HG02885 (cell line): Measurements from ENCODE around the gene STK25.
"Not testable (repeated sequence)": the region's sequence is repeated elsewhere in the genome, so short reads cannot be mapped to it uniquely, and the experiment has no call there.

ENCODE experiments used
- ATAC-seq: cut with Tn5 transposase; IDR thresholded peaks from one replicate; pipeline ENCODE4 v1.9.1; 2021; ENCODE audit warnings: mild to moderate bottlenecking; ENCODE audit not compliant: unreplicated experiment, poor library complexity

STK25 gene

DNA sequence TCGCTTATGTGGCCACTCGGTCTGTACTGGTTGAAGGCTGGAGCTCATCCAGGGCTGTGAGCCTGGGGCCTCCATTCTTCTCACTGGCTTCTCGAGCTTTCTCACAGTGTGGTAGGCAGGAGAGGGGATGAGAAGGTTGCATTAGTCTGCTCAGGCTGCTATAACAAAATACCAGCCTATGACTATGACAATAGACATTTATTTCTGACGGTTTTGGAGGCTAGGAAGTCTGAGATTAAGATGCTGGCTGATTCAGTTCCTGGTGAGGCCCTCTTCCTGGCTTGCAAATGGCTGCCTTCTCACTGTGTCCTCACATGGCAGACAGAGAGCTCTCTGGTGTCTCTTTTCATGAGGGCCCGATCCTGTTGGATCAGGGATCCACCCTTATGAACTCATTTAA lies 6.2 kb upstream of the STK25 start:
- ATAC-seq, result no peak

DNA sequence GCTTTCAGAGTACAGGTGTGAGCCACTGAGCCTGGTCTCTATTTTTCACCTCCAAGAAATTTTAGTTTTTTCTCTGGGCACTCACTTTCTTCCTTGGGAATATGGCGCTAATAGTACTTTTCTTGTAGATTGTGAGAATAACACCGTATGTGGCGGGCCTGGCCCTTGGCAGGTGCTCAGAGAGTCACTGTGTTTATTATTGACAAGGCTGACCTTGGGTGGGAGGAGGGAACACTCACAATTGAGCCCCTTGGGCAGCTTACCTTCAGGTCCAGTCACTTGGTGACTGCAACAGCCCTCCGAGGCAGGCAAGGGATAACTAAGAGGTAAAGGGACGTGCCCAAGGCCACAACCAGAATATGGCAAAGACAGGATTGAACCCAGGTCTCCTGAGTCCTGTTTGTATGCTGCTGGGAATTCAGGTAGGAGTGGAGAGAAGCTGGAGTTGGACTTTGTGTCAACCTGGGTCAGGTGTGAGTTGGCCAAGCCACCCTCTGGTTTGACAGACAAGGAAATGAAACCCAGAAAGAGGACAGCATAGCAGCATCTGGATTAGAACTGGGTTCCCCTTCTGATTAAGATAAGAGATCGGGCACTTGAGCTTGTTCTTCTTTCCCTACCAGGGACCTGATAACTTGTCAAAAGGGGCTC lies 2.8 kb upstream of the STK25 start:
- ATAC-seq, result no peak

DNA sequence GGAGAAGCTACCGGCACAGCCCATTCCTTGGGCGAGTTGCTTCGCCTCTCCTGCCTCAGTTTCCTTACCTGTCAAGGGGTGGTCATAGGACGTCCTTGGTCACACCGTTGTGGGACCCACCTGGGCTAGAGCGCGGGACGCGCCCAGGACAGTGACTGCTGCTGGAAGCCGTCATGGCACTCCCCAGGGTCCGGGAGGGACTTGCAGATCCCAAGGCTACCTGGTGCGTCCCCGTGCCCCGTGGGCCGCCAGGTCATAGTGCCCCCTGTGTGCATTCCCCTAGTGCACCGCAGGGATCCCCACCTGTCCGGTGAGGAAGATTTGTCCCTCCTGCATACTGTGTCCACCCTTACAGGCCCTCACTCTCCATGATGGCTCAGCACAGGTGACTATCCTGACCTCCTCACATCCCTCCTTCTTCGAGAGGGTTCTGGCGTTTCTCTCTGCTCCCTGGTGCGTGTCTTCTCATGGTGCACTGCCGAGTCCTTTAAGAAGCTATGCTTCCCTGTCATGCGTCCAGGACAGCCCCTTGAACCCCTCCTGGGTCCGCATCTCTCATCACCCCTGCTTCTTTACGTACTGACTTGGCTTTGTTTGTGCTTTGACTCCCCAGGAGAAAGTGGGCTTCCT lies 886 bp upstream of the STK25 start:
- no peak for ATAC-seq

DNA sequence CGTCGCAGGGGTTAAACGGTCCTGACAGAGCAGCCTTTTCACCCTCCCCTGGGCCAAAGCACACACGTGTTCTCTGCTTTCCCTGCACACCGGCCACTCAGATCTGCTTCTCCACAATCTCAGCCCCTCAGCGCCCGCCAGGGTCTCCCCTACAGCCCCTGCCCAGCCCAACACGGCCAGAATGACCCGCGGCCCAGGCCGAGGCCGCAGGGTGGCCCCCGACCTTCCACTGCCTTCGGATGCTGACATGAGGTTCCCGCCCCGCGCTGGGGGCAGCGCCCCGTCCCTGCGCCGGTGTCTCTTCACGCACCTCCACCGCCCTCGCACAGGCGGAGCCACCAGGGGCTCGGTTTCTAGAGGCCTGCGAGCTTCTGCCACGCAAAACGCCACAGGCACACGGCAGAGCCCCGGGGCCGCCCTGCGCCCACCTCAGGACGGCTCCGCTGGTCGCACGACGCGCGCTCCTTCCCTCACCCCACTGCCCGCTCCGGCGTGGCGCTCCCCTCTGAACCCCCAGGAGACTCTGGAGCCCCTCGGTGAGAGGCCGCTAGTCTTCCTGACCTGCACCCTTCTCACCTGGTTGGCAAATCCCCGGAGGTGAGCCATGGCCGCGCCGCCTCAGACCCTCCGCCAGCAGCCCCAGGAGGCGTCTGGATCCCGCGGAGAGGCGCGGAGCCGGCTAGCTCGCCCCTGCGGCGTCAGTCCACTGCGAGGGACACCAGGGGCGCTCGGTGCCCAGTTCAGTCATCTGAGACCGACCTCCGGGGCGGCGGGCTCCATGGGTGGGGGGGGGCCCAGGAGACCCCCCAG lies 749 bp downstream of the STK25 start:
- no peak for ATAC-seq

DNA sequence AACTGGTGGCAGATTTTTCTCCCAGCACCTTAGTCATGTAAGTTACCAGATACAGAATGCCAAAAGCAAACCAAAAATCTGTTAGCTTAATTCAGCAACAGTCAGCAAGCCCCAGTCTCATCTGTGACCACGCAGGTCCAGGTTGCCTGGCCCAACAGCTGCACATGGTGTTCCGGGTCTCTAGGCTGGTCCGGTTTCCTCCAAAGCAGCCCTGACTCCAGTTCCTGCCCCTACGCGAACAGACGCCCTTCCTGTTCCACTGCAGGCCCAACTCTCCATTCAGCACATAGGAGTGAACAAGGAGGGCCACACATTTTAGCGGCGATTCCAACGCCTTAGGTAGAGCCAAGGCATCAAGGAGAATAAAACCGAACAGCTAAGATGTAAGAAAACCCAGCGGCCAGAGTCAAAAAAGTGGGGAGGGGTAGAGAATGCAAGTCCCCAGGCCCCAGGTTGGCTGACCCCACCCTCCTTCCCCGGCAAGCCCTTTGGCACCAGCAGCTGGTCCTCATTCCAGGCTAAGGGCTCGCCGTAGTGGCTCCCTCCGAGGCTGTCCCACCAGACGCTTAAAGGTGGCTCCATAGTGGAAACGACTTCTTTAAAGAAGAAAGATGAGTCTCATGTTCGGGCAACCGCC lies 1.5 kb downstream of the STK25 start:
- ATAC-seq, result no peak

DNA sequence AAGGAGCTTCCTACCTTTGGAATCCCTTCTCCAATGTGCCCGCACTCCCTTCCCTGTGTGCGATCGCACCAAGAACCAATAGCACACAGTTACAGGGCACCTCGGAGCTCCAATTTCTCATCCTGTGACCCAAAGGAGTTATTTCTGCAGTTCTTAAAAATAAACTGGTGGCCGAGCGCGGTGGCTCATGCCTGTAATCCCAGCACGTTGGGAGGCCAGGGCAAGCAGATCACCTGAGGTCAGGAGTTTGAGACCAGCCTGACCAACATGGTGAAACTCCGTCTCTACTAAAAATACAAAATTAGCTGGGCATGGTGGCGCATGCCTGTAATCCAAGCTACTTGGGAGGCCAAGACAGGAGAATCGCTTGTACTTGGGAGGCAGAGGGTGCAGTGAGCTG lies 2.1 kb downstream of the STK25 start:
- ATAC-seq, result not testable (repeated sequence)

DNA sequence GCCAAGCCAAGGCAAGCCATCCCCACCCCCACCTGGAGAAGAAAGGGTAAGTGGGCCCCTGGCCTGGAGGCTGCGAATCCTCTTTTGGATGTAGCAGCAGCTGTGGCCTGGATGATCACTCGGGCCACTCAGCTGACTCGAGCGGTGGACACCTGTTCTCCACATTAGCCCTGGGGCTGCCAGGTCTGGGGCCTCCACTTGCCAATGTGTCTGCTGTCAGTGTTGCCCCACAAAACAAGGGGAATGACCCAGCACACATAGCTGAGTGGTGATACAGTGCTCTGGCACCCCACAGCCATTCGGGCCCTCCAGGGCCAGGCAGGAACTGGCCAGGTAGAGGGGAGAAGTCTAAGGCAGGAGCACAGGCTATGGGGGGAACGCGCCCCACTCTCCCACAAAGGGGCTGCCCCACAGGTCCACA lies 2.6 kb downstream of the STK25 start:
- no peak for ATAC-seq

DNA sequence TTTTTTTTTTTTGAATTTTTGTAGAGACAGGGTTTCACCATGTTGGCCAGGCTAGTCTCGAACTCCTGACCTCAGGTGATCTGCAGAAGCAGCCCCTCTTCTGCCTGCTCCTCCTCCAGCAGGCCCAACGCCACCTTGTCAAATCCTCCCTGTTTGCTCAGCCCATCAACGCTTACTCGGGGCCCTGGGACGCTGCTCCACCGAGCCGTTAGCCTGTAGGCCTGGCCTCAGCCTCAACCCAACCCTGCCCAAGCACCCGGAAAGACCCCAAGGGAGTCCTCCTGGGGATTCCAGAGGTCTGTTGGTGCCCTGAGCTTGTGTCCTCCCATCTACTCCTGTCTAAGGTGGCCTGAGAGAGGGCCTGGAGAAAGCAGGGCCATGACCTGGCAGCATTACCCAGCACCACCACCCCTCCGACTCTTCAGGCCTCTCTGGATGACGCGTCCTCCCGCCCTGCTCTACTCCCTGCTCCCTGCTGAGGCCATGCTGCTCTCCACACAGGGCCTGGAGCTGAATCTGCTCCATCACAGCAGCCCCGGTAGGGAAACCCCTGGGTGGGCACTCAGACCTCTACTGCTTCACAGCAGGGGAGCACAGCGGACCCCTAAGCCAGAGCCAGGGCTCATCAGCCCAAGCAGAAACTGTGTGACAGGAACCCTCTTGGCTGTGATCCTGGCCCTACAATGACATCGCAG lies 3.2 kb downstream of the STK25 start:
- ATAC-seq, result no peak

DNA sequence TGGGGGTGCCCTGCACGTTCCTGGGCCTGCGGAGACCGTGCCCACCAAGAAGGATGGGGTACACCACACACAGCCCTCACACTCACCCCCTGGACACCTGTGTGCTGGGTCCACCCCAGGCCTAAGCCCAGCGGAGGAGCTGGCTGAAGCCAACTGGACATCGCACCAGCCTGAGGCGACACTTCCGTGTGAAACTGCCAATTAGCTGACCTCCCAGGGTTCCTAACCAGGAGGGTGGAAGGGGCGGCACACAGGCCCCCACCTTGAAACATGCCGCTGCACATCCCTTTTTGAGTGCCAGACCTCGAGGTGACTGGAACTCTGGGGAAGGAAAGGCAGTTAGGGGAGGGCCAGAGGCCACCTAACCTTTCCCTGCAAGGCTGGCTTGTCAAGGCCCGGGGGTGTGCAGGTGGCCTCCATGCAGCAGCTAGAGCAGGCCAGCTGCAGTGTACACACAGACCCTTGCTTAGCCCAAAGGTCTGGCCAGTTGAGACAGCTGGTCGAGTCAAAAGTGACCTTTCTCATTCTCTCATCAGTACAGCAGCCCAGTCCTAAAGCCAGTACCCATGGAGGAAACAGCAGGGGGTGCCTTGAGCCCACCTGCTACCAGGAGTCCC lies 4.5 kb downstream of the STK25 start:
- ATAC-seq, result no peak

DNA sequence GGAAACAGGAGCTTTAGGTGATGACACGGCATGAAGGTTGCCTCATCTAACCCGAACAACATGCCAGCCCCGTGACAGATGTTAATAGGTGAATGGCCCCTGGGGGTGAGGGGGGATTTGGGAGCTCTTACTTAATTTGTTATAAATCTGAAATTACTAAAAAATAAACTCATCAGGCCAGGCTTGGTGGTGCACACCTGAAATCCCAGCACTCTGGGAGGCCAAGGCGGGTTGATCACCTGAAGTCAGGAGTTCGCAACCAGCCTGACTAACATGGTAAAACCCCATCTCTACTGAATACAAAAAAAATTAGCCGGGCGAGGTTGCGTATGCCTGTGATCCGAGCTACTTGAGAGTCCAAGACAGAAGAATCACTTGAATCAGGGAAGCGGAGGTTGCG lies 6.1 kb downstream of the STK25 start:
- no peak for ATAC-seq

DNA sequence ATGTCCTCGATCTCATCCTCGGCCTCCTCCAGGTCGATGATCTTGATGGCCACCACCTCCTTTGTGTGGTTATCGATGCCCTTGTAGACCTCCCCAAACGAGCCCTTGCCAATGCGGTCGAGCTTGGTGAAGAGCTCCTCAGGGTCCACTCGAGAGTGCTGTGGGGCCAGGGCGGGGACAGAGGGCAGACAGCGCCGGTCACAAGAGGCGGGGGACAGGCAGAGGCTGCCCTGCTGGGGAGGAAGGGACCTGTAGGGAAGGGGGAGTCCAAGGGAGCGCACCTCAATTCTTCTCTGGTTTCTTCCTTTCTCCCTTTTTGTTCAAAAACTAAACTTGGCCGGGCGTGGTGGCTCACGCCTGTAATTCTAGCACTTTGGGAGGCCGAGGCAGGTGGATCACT lies 6.8 kb downstream of the STK25 start:
- no peak for ATAC-seq

DNA sequence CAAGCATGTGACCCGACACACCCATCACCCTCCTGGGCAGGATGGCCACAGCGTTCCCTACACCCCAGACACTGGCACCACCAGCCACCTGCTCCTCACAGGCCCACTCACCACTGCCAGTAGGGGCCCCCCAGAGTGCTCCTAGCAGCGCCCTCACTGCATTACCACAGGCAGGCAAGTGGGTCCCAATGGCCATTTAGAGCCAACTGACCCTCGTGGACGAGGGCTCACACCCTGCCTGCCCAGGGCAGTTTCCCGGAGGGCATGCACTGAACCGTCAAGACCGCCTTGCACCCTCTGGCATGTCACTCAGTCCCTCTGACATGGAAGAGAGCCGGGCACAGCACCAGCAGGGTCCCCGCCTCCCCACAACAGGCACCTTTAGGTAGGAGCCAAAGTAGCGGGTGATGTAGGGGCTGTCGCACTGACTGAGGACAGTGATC lies 7.3 kb downstream of the STK25 start:
- no peak for ATAC-seq

DNA sequence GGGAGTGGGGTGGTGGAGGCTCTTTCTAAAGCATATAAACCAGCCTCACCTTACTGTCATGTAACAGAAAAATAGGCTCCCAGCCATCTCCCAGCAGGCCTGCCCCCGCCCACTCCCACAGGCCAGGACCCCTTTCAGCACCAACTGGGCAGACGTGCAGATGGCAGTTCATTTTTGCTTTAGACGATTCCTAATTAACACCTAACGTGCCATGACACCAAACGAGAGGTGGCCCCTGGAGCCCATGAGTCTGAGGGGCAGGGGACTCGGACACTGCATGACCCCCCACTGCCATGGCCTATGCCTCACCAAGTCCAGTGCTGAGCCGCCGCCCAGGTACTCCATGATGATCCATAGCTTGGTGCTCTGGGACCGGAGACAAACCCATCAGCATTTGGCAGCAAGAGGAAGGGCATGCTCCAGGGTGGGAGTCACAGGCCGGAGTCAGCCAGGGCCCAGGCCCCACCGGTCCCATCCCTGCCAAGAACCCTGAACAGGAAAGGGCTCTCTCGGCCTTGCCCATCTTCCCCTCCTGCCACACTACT lies 7.9 kb downstream of the STK25 start:
- no peak for ATAC-seq

DNA sequence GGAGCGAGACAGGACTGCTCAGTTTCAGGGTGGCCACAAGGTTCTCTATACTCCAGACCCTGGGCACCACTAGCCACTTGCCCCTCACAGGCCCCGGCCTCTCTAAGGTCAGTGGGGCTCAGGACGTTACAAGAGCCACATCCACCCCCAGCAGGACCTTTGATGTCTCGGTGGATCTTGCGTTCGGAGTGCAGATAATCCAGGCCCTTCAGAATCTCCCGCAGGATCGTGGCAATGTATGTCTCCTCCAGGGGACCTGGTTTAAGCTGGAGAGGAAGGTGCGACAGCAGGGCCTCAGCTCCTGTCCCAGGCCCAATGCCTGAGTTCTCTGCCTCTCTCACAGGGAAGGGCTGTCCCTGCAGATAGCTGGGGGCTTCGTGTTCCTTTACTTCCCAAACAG lies 8.4 kb downstream of the STK25 start:
- ATAC-seq, result no peak

DNA sequence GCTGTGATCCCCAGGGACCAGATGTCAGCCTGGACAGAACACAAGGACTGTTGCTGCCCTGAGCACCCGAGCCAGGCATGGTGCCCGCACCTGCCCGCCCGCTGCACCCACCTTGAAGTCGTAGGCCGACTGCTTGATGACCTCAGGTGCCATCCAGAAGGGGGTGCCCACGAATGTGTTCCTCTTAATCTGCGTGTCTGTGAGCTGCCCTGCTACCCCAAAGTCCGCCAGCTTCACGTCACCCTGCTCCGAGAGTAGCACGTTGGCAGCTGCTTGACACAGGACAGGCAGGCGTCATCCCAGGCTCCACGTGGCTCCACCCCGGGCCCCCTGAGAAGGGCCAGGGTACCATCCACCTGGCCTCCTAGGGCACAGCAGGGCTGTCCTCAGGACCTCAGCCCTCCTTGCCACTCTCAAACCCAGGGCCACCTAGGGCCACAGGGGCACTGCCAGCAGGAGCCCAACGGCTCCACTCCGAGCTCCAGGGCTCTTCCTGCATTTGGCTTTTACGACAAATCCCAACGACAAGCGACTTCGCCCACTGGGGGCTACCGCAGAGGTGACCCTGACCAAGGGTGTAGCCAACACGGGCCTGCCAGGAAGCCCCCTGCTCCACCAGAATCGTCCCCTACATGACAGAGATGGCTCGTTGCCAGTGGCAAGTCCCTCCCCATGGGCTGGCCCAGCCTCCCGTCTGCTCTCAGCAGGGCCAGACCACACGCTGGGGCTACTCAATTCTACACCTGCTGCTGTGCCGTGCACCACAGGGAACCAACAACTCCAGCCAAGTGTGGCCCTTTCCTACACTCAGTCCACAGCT lies 9.0 kb downstream of the STK25 start:
- no peak for ATAC-seq

DNA sequence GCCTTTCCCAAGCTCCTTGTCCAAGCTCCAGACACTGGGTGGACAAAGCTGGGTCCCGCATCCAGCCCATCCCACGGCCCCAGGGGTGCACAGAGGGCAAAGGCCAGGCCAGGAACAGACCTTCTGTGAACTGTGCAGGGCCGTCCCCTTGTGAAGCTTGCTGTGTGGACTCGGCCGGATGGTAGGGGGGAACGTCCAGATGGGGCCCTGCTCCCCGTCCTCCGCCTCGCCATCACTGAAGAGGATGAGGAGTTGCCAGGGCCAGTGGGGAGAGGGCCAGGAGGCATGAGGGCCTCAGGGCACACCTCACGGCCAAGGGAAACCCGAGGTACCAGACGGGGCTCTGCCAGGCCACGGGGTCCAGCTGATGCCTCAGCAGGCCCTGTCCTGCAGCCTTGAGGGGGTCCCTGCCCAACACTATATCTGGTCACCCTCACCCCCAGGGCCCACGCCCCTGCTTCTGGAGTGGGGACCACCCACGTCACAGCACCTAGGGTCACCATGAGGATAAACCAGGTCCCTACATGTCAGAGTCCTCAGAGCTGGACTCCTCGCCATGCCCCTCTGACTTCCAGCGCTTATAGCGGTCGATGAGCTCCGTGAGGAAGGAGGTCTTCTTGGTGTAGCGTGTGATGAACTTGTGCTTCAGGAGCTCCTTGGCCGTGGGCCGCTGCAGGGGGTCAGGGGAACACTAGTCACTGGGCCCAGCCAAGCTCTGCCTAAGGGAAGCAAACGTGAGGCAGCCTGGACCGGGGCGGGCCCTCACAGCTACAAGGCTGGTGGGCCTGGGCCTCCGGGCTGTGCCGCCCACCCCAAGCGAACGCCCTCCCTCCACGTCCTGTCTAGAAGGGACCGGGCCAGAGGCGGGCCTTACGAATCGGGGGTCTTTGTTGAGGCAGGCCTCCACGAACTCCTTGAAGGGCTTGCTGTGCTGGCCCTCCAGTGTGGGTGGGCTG lies 10.0 kb downstream of the STK25 start:
- no peak for ATAC-seq

DNA sequence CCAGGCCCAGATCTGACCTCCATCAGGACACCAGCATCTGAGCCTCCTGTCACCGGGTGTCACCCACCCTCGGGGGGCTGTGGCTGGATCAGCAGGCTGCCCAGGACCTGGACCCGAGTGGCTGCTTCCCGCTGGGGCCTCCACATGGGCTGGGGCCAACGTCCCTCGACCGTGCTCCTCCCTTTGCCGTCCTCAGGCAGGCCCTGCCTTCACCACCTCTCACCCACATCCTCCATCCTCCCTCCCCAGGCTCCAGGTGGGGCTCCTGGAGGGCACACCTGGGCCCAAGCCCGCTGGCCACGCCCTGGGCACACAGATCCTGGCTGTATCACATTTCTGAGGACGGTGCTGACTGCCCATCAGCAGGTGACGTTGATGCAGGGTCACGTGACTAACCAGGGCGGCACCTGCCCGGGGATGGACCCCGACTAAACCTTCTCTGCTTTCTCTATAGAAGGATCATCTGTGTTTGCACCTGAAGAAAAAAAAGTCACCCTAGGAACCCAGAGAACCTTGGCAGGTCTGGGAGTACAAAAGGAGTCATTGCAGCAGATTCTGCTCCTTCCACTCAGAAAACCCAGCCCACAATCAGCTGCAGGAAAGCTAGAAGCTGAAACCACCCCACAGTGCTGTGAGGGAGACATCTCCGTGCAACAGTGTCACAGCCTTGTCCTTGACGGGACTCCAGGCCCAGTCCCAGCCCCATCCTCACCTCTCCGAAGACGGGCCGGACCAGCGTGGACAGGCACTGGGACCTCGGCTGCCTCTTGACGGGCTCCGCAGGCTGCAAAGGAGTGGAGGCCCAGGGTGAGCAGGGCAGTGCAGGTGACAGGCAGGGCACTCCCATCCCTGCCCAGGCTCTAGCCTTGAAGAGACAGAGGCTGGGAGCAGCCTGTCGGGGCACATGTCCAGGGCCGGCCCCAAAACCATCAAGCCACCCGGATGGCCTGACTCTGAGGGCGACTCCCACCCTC lies 11.2 kb downstream of the STK25 start:
- no peak for ATAC-seq
